ENCODE data around the gene METTL25B.

- TF ChIP-seq MAZ (IDR thresholded peaks at IDR 0.05; ENCODE audit: borderline replicate concordance, low read depth, low read length): peak; percentile 28; the same call in 1 of the 2 replicates
- TF ChIP-seq POLR2A (IDR thresholded peaks at IDR 0.05; ENCODE audit: low read depth, low read length): no peak
- no peak for TF ChIP-seq FOS (IDR thresholded peaks at IDR 0.05; ENCODE audit: low read depth, low read length)
- TF ChIP-seq, protein P1, sequence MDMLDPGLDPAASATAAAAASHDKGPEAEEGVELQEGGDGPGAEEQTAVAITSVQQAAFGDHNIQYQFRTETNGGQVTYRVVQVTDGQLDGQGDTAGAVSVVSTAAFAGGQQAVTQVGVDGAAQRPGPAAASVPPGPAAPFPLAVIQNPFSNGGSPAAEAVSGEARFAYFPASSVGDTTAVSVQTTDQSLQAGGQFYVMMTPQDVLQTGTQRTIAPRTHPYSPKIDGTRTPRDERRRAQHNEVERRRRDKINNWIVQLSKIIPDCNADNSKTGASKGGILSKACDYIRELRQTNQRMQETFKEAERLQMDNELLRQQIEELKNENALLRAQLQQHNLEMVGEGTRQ (IDR thresholded peaks at IDR 0.05; ENCODE audit: low read depth, low read length): no peak
- TF ChIP-seq CTCF (conservative IDR thresholded peaks at IDR 0.05; ENCODE audit: low read depth, low read length): no peak
- no peak for TF ChIP-seq RAD21 (IDR thresholded peaks at IDR 0.05; ENCODE audit: low read length)
- TF ChIP-seq, protein P2, sequence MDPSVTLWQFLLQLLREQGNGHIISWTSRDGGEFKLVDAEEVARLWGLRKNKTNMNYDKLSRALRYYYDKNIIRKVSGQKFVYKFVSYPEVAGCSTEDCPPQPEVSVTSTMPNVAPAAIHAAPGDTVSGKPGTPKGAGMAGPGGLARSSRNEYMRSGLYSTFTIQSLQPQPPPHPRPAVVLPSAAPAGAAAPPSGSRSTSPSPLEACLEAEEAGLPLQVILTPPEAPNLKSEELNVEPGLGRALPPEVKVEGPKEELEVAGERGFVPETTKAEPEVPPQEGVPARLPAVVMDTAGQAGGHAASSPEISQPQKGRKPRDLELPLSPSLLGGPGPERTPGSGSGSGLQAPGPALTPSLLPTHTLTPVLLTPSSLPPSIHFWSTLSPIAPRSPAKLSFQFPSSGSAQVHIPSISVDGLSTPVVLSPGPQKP (IDR thresholded peaks at IDR 0.05; ENCODE audit: borderline replicate concordance, low read depth, low read length): no peak
Observed at GRCh38 chr1:156709757-156710489, 18.3 kb upstream of the METTL25B start.

Data from IMR-90 (cell line).